GM18861 (cell line): Measurements from ENCODE around the gene EVI5.

Experiments
- ATAC-seq: cut with Tn5 transposase; IDR thresholded peaks from one replicate; pipeline ENCODE4 v1.9.1; 2021; ENCODE audit not compliant: unreplicated experiment

EVI5 gene

GRCh38 chr1:92784639-92785500, at the start of gene EVI5:
TSS of gene EVI5 (minus strand) at chr1:92785108. CDS start at chr1:92736546, 48,562 bp downstream.
- peak; percentile 92 for ATAC-seq

GRCh38 chr1:92834617-92835016, 49.7 kb upstream of the EVI5 start:
- no peak for ATAC-seq

GRCh38 chr1:92833840-92834239, 48.9 kb upstream of the EVI5 start:
- ATAC-seq, result no peak

GRCh38 chr1:92832537-92833114, 47.7 kb upstream of the EVI5 start:
- no peak for ATAC-seq

- ATAC-seq, result peak; percentile 94
Observed at GRCh38 chr1:92831762-92832536, 47.0 kb upstream of the EVI5 start, which contains the start of gene RPL5. TSS of gene RPL5 (plus strand) at chr1:92832040. CDS start at chr1:92832115, 75 bp downstream.

- ATAC-seq, result no peak
Observed at GRCh38 chr1:92831368-92831761, 46.5 kb upstream of the EVI5 start.

GRCh38 chr1:92826792-92827191, 41.9 kb upstream of the EVI5 start:
- no peak for ATAC-seq

- no peak for ATAC-seq
Observed at GRCh38 chr1:92822879-92823278, 38.0 kb upstream of the EVI5 start.

- no peak for ATAC-seq
Observed at GRCh38 chr1:92820551-92820950, 35.6 kb upstream of the EVI5 start.

GRCh38 chr1:92820024-92820423, 35.1 kb upstream of the EVI5 start:
- no peak for ATAC-seq

- ATAC-seq, result no peak
Observed at GRCh38 chr1:92817986-92818764, 33.3 kb upstream of the EVI5 start.

- no peak for ATAC-seq
Observed at GRCh38 chr1:92817137-92817697, 32.3 kb upstream of the EVI5 start.

- no peak for ATAC-seq
Observed at GRCh38 chr1:92816732-92817131, 31.8 kb upstream of the EVI5 start.

- ATAC-seq, result no peak
Observed at GRCh38 chr1:92808381-92808780, 23.5 kb upstream of the EVI5 start.

- no peak for ATAC-seq
Observed at GRCh38 chr1:92805216-92805615, 20.3 kb upstream of the EVI5 start.

GRCh38 chr1:92804721-92805201, 19.9 kb upstream of the EVI5 start:
- no peak for ATAC-seq

- ATAC-seq, result no peak
Observed at GRCh38 chr1:92803140-92803887, 18.4 kb upstream of the EVI5 start.

- ATAC-seq, result no peak
Observed at GRCh38 chr1:92797961-92798360, 13.1 kb upstream of the EVI5 start.

- ATAC-seq, result no peak
Observed at GRCh38 chr1:92797297-92797696, 12.4 kb upstream of the EVI5 start.

- no peak for ATAC-seq
Observed at GRCh38 chr1:92795166-92795565, 10.3 kb upstream of the EVI5 start.
